Endothelial cell of umbilical vein (primary cell): ENCODE data around the gene DPF3. TPM values are rescaled to one million over a fixed set of nuclear protein-coding genes. Genes with fewer than 3 reads are reported as not detected.

Source experiments
- BruUV-seq: library from RNA; stranded (reverse); fragments of 400-500 nt; replicated peaks from 2 replicates; lab custom pipeline; 2021; lab: Mats Ljungman, UMichigan
- CTCF ChIA-PET: fragments of 300-600, 350-600 bp; sonication (Branson Sonifier 250); formaldehyde crosslinking; loops from one replicate; lab custom pipeline; 2021; ENCODE audit warnings: antibody characterized with exemption, inconsistent platforms; lab: Charles Lee
- POLR2A ChIA-PET: fragments of 300-600, 350-600 bp; sonication (Branson Sonifier 250); formaldehyde crosslinking; loops from one replicate; lab custom pipeline; 2021; ENCODE audit warnings: antibody characterized with exemption, inconsistent platforms; lab: Charles Lee
- DNase-seq: peaks from one replicate; pipeline ENCODE4 v3.0.0-alpha.2; 2011; ENCODE audit warnings: low read depth, low spot score
- FAIRE-seq: peaks from 2 replicates; lab custom pipeline; 2011; peaks lifted over from hg19 to GRCh38; lab: Jason Lieb, UNC
- H2AFZ ChIP-seq: 2 replicates; pipeline ENCODE4 v1.6.0; 2012; ENCODE audit warnings: low read depth, low read length, control low read depth, inconsistent platforms
- H3K27ac ChIP-seq: 2 replicates; pipeline ENCODE4 v1.5.1; 2011; ENCODE audit warnings: low read depth, mild to moderate bottlenecking, control low read depth, low read length, moderate library complexity; ENCODE audit not compliant: insufficient read depth
- H3K27me3 ChIP-seq, 2 experiments: 2 replicates each; pipeline versions ENCODE4 v1.6.0 to v1.6.1; 2011; ENCODE audit warnings: low read length in 2 of 2, mixed read lengths in 1 of 2; ENCODE audit not compliant: control insufficient read depth in 2 of 2, insufficient read depth in 2 of 2
- H3K36me3 ChIP-seq, 2 experiments: 2 replicates in 1 of 2; 3 replicates in 1 of 2; pipeline ENCODE4 v1.5.1; 2011; ENCODE audit warnings: low read length in 2 of 2, mild to moderate bottlenecking in 1 of 2, moderate library complexity in 1 of 2; ENCODE audit not compliant: control insufficient read depth in 2 of 2, insufficient read depth in 2 of 2; ENCODE audit errors: extremely low read depth in 1 of 2
- H3K4me1 ChIP-seq: 3 replicates; pipeline ENCODE4 v1.5.1; 2011; ENCODE audit warnings: mild to moderate bottlenecking, low read length; ENCODE audit not compliant: control insufficient read depth, insufficient read depth; ENCODE audit errors: extremely low read depth
- H3K4me2 ChIP-seq: 2 replicates; pipeline ENCODE4 v1.6.1; 2011; ENCODE audit warnings: low read length, control low read depth, mixed read lengths; ENCODE audit not compliant: insufficient read depth
- H3K4me3 ChIP-seq, 3 experiments: fragments of 200-600 bp in 1 of 3; sonication (generic), shearing (Covaris generic) in 1 of 3; replicated peaks in 1 of 3; 2 replicates each; pipeline ENCODE4 v1.5.1; 2011 to 2016; ENCODE audit warnings: control low read depth in 3 of 3, low read length in 3 of 3, mild to moderate bottlenecking in 2 of 3, inconsistent platforms in 1 of 3, low read depth in 1 of 3, moderate library complexity in 1 of 3; ENCODE audit not compliant: insufficient read depth in 1 of 3
- H3K79me2 ChIP-seq: 2 replicates; pipeline ENCODE4 v1.6.0; 2012; ENCODE audit warnings: low read length, inconsistent platforms; ENCODE audit not compliant: control insufficient read depth, insufficient read depth
- H3K9ac ChIP-seq: replicated peaks from 2 replicates; pipeline ENCODE3; 2011; ENCODE audit warnings: low read length, control low read depth; ENCODE audit not compliant: insufficient read depth; ENCODE audit errors: extremely low read depth
- H3K9me1 ChIP-seq: replicated peaks from 3 replicates; pipeline ENCODE4 v1.6.0; 2011; ENCODE audit warnings: mild to moderate bottlenecking, low read length; ENCODE audit not compliant: control insufficient read depth, insufficient read depth; ENCODE audit errors: extremely low read depth
- H3K9me3 ChIP-seq: replicated peaks from 2 replicates; pipeline ENCODE4 v1.5.1; 2012; ENCODE audit warnings: low read length, inconsistent platforms; ENCODE audit not compliant: control insufficient read depth, insufficient read depth
- H4K20me1 ChIP-seq: replicated peaks from 2 replicates; pipeline ENCODE3; 2011; ENCODE audit warnings: mild to moderate bottlenecking, low read length; ENCODE audit not compliant: control insufficient read depth, insufficient read depth; ENCODE audit errors: extremely low read depth
- EZH2 ChIP-seq: IDR thresholded peaks from 2 replicates; pipeline ENCODE4 v1.6.1; 2012; ENCODE audit warnings: borderline replicate concordance, low read depth, mild to moderate bottlenecking, moderate library complexity, low read length, inconsistent platforms; ENCODE audit not compliant: severe bottlenecking
- FOS ChIP-seq: IDR thresholded peaks from 2 replicates; pipeline ENCODE4 v1.6.1; 2011; ENCODE audit warnings: mild to moderate bottlenecking, low read length, moderate library complexity, borderline replicate concordance; ENCODE audit not compliant: insufficient read depth
- GATA2 ChIP-seq: IDR thresholded peaks from 2 replicates; pipeline ENCODE4 v1.7.0; 2011; ENCODE audit warnings: low read depth, mild to moderate bottlenecking, moderate library complexity, mixed read lengths, low read length; ENCODE audit not compliant: insufficient read length, insufficient read depth
- JUN ChIP-seq: IDR thresholded peaks from 2 replicates; pipeline ENCODE4 v1.6.1; 2011; ENCODE audit warnings: borderline replicate concordance, low read depth; ENCODE audit not compliant: insufficient read length, insufficient read depth
- MYC ChIP-seq: IDR thresholded peaks from one replicate; pipeline ENCODE4 v1.6.1; 2011; ENCODE audit warnings: mild to moderate bottlenecking, low read depth, low read length
- POLR2A ChIP-seq: IDR thresholded peaks from 2 replicates; pipeline ENCODE4 v1.6.1; 2012; ENCODE audit warnings: low read depth, mild to moderate bottlenecking, control low read depth, low read length
- POLR2AphosphoS5 ChIP-seq: IDR thresholded peaks from 2 replicates; pipeline ENCODE4 v1.6.1; 2012; ENCODE audit warnings: low read depth, mild to moderate bottlenecking, control low read depth, low read length, moderate library complexity; ENCODE audit not compliant: insufficient read depth
- dilution Hi-C: fragments of 300-500 bp; cut with MboI; formaldehyde crosslinking; loops from one replicate; pipeline ENCODE4 v1.15.0; 2019; ENCODE audit warnings: low sequenced_read_pairs; ENCODE audit not compliant: extremely low pct_ligation_motif_present
- intact Hi-C: fragments of 100-400 bp; cut with micrococcal nuclease; formaldehyde crosslinking; loops from one replicate; pipeline ENCODE4 v1.10.0; 2022
- polyA plus RNA-seq, 4 experiments: library from polyadenylated mRNA; depleted of rRNA in 3 of 4; stranded (reverse) in 3 of 4; unstranded in 1 of 4; fragments of >200 nt; gene quantifications; 2 replicates each; pipeline versions ENCODE4 v1.2.1 to v1.2.3, GENCODE V29; 2011 to 2012; ENCODE audit warnings: missing spikeins in 1 of 4
- total RNA-seq: library from RNA; stranded (reverse); gene quantifications from 2 replicates; pipeline ENCODE4 v1.2.3, GENCODE V29; 2021
- TF ChIP-seq, protein P1 (sequence below), 2 donors: IDR thresholded peaks; 1 replicate in 1 of 2; 2 replicates in 1 of 2; pipeline ENCODE4 v1.5.1; 2011; ENCODE audit warnings: low read length in 2 of 2, mild to moderate bottlenecking in 2 of 2, moderate library complexity in 2 of 2, control low read depth in 1 of 2, inconsistent platforms in 1 of 2, low read depth in 1 of 2; ENCODE audit not compliant: insufficient read depth in 1 of 2; ENCODE audit errors: extremely low read depth in 1 of 2
- TF ChIP-seq, protein P2 (sequence below): IDR thresholded peaks from 2 replicates; pipeline ENCODE4 v1.6.1; 2011; ENCODE audit not compliant: insufficient read depth, insufficient read length

Gene DPF3
- total and polyA plus RNA-seq, 2 donors (not counting 3 experiments of a cell fraction or from before 2014, with no cell fraction given), result 2.4 to 3.5 TPM

DNA sequence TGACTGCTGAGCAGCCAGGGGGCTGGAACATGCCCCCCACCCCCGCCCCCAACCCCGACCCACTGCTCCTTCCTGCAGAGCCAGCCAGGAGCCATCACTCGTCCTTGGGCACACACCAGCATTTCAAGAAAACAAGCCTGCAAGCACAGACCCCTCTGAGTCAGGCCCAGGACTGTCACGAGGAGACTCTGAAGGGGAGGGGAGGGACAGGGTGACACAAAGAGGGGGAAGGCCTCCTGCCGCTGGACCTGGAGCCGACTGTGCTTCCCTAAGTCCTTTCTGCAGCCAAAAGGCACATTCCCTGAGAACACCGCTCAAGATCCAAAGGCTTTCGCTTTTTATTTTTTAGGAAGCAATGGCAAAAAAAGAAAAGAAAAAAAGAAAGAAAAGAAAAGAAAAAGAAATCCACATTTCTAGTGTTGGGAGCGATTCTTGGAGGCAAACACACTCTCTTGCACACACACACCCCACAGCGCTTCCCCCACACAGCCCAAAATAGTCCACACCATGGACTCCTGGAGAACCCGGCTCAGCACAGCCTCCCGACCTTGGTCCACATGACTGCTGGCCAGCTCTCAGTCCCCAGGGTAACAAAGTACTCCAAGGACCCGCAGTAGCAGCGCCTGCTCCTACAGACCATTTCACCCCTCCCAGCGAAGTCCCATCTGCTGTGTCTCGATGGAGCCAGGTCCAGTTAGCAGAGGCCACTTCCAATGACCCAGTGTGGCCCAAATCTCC is 101.7 kb downstream of the DPF3 start:
- dilution Hi-C loops, result no loop called here
- intact Hi-C loops, result no loop called here
- POLR2A ChIA-PET, result no interaction called here
- no peaks in the 10 kb centered on the region for H3K36me3 ChIP-seq
- CTCF ChIA-PET, result interaction anchor here (0.9 kb wide), 1 partner anchor 10 kb away, joined by 3 read pairs; no protein-coding TSS in a partner anchor
- no peaks in the 10 kb centered on the region for H3K9me3 ChIP-seq
- FAIRE-seq (no peak), DNase-seq (no peak)
- no peak overlapping the region for H3K4me3 ChIP-seq
- H3K27ac ChIP-seq, result no peak overlapping the region
- peaks cover 1% of the 10 kb centered on the region for H3K79me2 ChIP-seq
- no peaks in the 10 kb centered on the region for H4K20me1 ChIP-seq
- TF ChIP-seq, protein P1, sequence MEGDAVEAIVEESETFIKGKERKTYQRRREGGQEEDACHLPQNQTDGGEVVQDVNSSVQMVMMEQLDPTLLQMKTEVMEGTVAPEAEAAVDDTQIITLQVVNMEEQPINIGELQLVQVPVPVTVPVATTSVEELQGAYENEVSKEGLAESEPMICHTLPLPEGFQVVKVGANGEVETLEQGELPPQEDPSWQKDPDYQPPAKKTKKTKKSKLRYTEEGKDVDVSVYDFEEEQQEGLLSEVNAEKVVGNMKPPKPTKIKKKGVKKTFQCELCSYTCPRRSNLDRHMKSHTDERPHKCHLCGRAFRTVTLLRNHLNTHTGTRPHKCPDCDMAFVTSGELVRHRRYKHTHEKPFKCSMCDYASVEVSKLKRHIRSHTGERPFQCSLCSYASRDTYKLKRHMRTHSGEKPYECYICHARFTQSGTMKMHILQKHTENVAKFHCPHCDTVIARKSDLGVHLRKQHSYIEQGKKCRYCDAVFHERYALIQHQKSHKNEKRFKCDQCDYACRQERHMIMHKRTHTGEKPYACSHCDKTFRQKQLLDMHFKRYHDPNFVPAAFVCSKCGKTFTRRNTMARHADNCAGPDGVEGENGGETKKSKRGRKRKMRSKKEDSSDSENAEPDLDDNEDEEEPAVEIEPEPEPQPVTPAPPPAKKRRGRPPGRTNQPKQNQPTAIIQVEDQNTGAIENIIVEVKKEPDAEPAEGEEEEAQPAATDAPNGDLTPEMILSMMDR (IDR thresholded peaks at IDR 0.05; ENCODE audit: extremely low read depth in 1 of 2, insufficient read depth in 1 of 2, low read depth in 1 of 2, low read length in 2 of 2), result no peak
- TF ChIP-seq JUN, result no peak
- no peak for TF ChIP-seq POLR2A
- no peak for TF ChIP-seq FOS
- TF ChIP-seq MYC, result no peak
- TF ChIP-seq GATA2, result no peak
- no peak for TF ChIP-seq POLR2AphosphoS5
- TF ChIP-seq, protein P2, sequence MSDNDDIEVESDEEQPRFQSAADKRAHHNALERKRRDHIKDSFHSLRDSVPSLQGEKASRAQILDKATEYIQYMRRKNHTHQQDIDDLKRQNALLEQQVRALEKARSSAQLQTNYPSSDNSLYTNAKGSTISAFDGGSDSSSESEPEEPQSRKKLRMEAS, result no peak
- no peak for TF ChIP-seq EZH2
- H3K9me1 ChIP-seq, result no peaks in the 10 kb centered on the region
- H3K4me2 ChIP-seq, result no peak overlapping the region
- no TSS peak for BruUV-seq
- H3K4me1 ChIP-seq, result no peaks in the 10 kb centered on the region
- H3K27me3 ChIP-seq, result no peaks in the 10 kb centered on the region
- H3K9ac ChIP-seq, result no peak overlapping the region
- no peak overlapping the region for H2AFZ ChIP-seq
